Measurements from ENCODE around the gene TOB1. TPM values are rescaled to one million over a fixed set of nuclear protein-coding genes. Genes with fewer than 3 reads are reported as not detected.

Gene TOB1
- total RNA-seq, 3 donors from 2014 or later (not counting 1 experiment from before 2014, with no cell fraction given), result 51.1 to 123 (median 110) TPM

DNA sequence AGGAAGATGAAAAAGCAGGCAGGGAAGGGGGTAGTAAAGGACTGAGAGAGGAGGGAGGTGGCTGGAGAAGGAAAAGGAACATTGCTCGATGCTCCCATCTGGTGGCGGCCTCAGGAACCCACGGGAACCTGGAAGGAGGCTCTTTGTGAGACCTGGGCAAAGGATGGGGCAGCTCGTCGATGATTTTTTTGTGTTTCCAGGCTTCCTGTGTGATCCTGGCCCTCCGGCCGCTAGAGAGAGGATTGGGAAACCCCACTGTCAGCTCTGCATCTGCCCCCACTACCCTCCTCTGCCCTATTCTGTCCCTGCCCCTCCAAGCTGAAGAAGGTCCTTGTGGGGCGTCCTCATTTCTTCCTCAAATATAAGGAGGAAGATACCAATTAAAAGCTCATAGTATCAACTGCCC lies 24.2 kb downstream of the TOB1 start:
- Mint-ChIP-seq H3K36me3 (no peaks in the 10 kb centered on the region), H3K27me3 (ENCODE audit: low read depth in 2 of 2) (no peaks in the 10 kb centered on the region), H3K4me3 (no peak overlapping the region), H3K4me1 (no peaks in the 10 kb centered on the region), H3K9me3 (no peaks in the 10 kb centered on the region), H3K27ac (no peak overlapping the region)
- H3K36me3 ChIP-seq (ENCODE audit: control insufficient read depth, insufficient read depth, low read length), result no peaks in the 10 kb centered on the region
- H3K27ac ChIP-seq (ENCODE audit: low read length), result no peak overlapping the region
- DNase-seq, result peak; percentile 41 to 72
- H3K4me1 ChIP-seq (ENCODE audit: control insufficient read depth, insufficient read depth, low read length), result peaks cover 3% of the 10 kb centered on the region
- no peaks in the 10 kb centered on the region for H3K9me3 ChIP-seq (ENCODE audit: control insufficient read depth, insufficient read depth, low read length)
- WGBS (ENCODE audit: insufficient coverage), result 6% methylated on average over 7 of the region's 8 CpGs
- ATAC-seq, result peak in 2 of 3 donors; percentile 60 to 70
- no peaks in the 10 kb centered on the region for H3K27me3 ChIP-seq (ENCODE audit: control insufficient read depth, insufficient read depth, low read length)
- intact Hi-C loops (cut with micrococcal nuclease), result loop anchor here (2.0 to 5.0 kb wide), 2 partner anchors 60 to 295 kb away; partner anchors contain the start of gene SPATA20
- TF ChIP-seq CTCF (IDR thresholded peaks at IDR 0.05), result peak; percentile 51
- H3K4me3 ChIP-seq (ENCODE audit: low read length), result no peak overlapping the region

- no peak overlapping the region for H3K4me3 Mint-ChIP-seq
- no peak for TF ChIP-seq CTCF (IDR thresholded peaks at IDR 0.05)
- DNase-seq (no peak), ATAC-seq (no peak)
- Histone ChIP-seq H3K36me3 (ENCODE audit: control insufficient read depth, insufficient read depth, low read length) (no peaks in the 10 kb centered on the region), H3K27ac (ENCODE audit: low read length) (no peak overlapping the region), H3K4me3 (ENCODE audit: low read length) (no peak overlapping the region), H3K27me3 (ENCODE audit: control insufficient read depth, insufficient read depth, low read length) (no peaks in the 10 kb centered on the region), H3K4me1 (ENCODE audit: control insufficient read depth, insufficient read depth, low read length) (peaks cover 3% of the 10 kb centered on the region), H3K9me3 (ENCODE audit: control insufficient read depth, insufficient read depth, low read length) (no peaks in the 10 kb centered on the region)
- H3K27me3 Mint-ChIP-seq (ENCODE audit: low read depth in 2 of 2), result no peaks in the 10 kb centered on the region
- no peaks in the 10 kb centered on the region for H3K9me3 Mint-ChIP-seq
- no peaks in the 10 kb centered on the region for H3K4me1 Mint-ChIP-seq
- H3K27ac Mint-ChIP-seq, result no peak overlapping the region
- no peaks in the 10 kb centered on the region for H3K36me3 Mint-ChIP-seq
- 78% methylated on average over 11 of the region's 11 CpGs for WGBS (ENCODE audit: insufficient coverage)
- intact Hi-C loops (cut with micrococcal nuclease), result loop anchor here (5.0 kb wide), 1 partner anchor 59 kb away; no protein-coding TSS in a partner anchor
Observed at GRCh38 chr17:50841277-50841948, 24.7 kb downstream of the TOB1 start.

DNA sequence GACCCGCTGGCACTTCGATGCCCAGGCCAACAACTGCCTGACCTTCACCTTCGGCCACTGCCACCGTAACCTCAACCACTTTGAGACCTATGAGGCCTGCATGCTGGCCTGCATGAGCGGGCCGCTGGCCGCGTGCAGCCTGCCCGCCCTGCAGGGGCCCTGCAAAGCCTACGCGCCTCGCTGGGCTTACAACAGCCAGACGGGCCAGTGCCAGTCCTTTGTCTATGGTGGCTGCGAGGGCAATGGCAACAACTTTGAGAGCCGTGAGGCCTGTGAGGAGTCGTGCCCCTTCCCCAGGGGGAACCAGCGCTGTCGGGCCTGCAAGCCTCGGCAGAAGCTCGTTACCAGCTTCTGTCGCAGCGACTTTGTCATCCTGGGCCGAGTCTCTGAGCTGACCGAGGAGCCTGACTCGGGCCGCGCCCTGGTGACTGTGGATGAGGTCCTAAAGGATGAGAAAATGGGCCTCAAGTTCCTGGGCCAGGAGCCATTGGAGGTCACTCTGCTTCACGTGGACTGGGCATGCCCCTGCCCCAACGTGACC lies 25.8 kb downstream of the TOB1 start:
- 90% methylated on average over 29 of the region's 29 CpGs for WGBS (ENCODE audit: insufficient coverage)
- TF ChIP-seq CTCF (IDR thresholded peaks at IDR 0.05), result no peak
- no peaks in the 10 kb centered on the region for H3K4me1 Mint-ChIP-seq

More for the DNA sequence above, 25.8 kb downstream of the TOB1 start:
- H3K27me3 ChIP-seq (ENCODE audit: control insufficient read depth, insufficient read depth, low read length), result no peaks in the 10 kb centered on the region
- intact Hi-C loops (cut with micrococcal nuclease), result loop anchor here (5.0 kb wide), 1 partner anchor 58 kb away; no protein-coding TSS in a partner anchor
- H3K4me1 ChIP-seq (ENCODE audit: control insufficient read depth, insufficient read depth, low read length), result peaks cover 3% of the 10 kb centered on the region
- Mint-ChIP-seq H3K27ac (no peak overlapping the region), H3K9me3 (no peaks in the 10 kb centered on the region), H3K27me3 (ENCODE audit: low read depth in 2 of 2) (peaks cover 6 to 7% of the 10 kb centered on the region in 2 donors), H3K4me3 (no peak overlapping the region), H3K36me3 (no peaks in the 10 kb centered on the region)
- H3K9me3 ChIP-seq (ENCODE audit: control insufficient read depth, insufficient read depth, low read length), result no peaks in the 10 kb centered on the region
- no peak for DNase-seq
- no peak for ATAC-seq
- H3K36me3 ChIP-seq (ENCODE audit: control insufficient read depth, insufficient read depth, low read length), result no peaks in the 10 kb centered on the region
- no peak overlapping the region for H3K27ac ChIP-seq (ENCODE audit: low read length)
- H3K4me3 ChIP-seq (ENCODE audit: low read length), result no peak overlapping the region
